B cell (primary cell): Measurements from ENCODE around the gene CACNG6. TPM values are rescaled to one million over a fixed set of nuclear protein-coding genes. Genes with fewer than 3 reads are reported as not detected.

ENCODE experiments used
- ATAC-seq: fragments of 200-7000 bp; cut with Tn5 transposase; one replicate; pipeline ENCODE4 v1.10.0; 2021; ENCODE audit warnings: low read depth, mild to moderate bottlenecking, moderate number of reproducible peaks, moderate library complexity
- CTCF ChIA-PET: fragments of 350-600 bp; sonication (Branson Sonifier 250); formaldehyde crosslinking; loops from one replicate; lab custom pipeline; 2021; ENCODE audit warnings: antibody characterized with exemption, inconsistent platforms; lab: Charles Lee
- POLR2A ChIA-PET: fragments of 350-600 bp; sonication (Branson Sonifier 250); formaldehyde crosslinking; loops from one replicate; lab custom pipeline; 2021; ENCODE audit warnings: antibody characterized with exemption; lab: Charles Lee
- DNase-seq: peaks from one replicate; pipeline ENCODE4 v3.0.0; 2013
- H2AFZ ChIP-seq: 2 replicates; pipeline ENCODE4 v1.6.1; 2012; ENCODE audit warnings: mild to moderate bottlenecking, low read depth, low read length; ENCODE audit not compliant: insufficient read depth, poor library complexity, severe bottlenecking
- H3K27ac ChIP-seq, 2 donors: 1 replicate in 1 of 2; 2 replicates in 1 of 2; pipeline ENCODE4 v1.5.1; 2012 to 2013; ENCODE audit warnings: low read length in 2 of 2, mild to moderate bottlenecking in 2 of 2, moderate library complexity in 1 of 2
- H3K27me3 ChIP-seq, 4 experiments: fragments of 200-600 bp in 1 of 4; sonication (generic) in 1 of 4; replicated peaks in 1 of 4; 1 replicate in 2 of 4; 2 replicates in 2 of 4; pipeline versions ENCODE4 v1.6.1 to v1.7.0; 2013 to 2016; ENCODE audit warnings: low read length in 3 of 4, mild to moderate bottlenecking in 2 of 4, mixed read lengths in 1 of 4, moderate library complexity in 1 of 4; ENCODE audit not compliant: insufficient read depth in 4 of 4, control insufficient read depth in 3 of 4; ENCODE audit errors: control extremely low read depth in 1 of 4
- H3K36me3 ChIP-seq, 2 experiments: replicated peaks in 1 of 2; 1 replicate in 1 of 2; 2 replicates in 1 of 2; pipeline versions ENCODE4 v1.6.1 to v1.7.1; 2013; ENCODE audit warnings: low read length in 1 of 2; ENCODE audit not compliant: insufficient read depth in 2 of 2, control insufficient read depth in 1 of 2; ENCODE audit errors: control extremely low read depth in 1 of 2, extremely low read depth in 1 of 2
- H3K4me1 ChIP-seq, 2 donors: fragments of 200-600 bp in 1 of 2; sonication (generic) in 1 of 2; 1 replicate in 1 of 2; 2 replicates in 1 of 2; pipeline versions ENCODE4 v1.5.1 to v1.6.1; 2013 to 2017; ENCODE audit warnings: low read length in 2 of 2; ENCODE audit not compliant: control insufficient read depth in 2 of 2, insufficient read depth in 2 of 2
- H3K4me2 ChIP-seq: replicated peaks from 2 replicates; pipeline ENCODE3; 2012; ENCODE audit warnings: mild to moderate bottlenecking, low read depth, low read length; ENCODE audit not compliant: poor library complexity, severe bottlenecking
- H3K4me3 ChIP-seq, 5 experiments: fragments of 200-600 bp in 1 of 5; sonication (generic) in 1 of 5; 1 replicate in 3 of 5; 2 replicates in 2 of 5; pipeline versions ENCODE4 v1.5.1 to v1.7.0; 2011 to 2016; ENCODE audit warnings: low read length in 4 of 5, mild to moderate bottlenecking in 4 of 5, low read depth in 2 of 5, control low read depth in 1 of 5, moderate library complexity in 1 of 5; ENCODE audit not compliant: insufficient read depth in 1 of 5; ENCODE audit errors: control extremely low read depth in 1 of 5, extremely low read depth in 1 of 5
- H3K79me2 ChIP-seq: fragments of 200-600 bp; sonication (generic); one replicate; pipeline ENCODE4 v1.6.0; 2016; ENCODE audit warnings: low read length; ENCODE audit not compliant: control insufficient read depth, insufficient read depth
- H3K9ac ChIP-seq: fragments of 200-600 bp; sonication (generic); 2 replicates; pipeline ENCODE4 v1.6.1; 2017; ENCODE audit warnings: mild to moderate bottlenecking, low read length, moderate library complexity
- H3K9me3 ChIP-seq, 3 donors: one replicate each; pipeline versions ENCODE4 v1.6.1 to v1.7.1; 2013; ENCODE audit warnings: low read length in 2 of 3; ENCODE audit not compliant: control insufficient read depth in 2 of 3, insufficient read depth in 1 of 3; ENCODE audit errors: control extremely low read depth in 1 of 3
- H4K20me1 ChIP-seq: 2 replicates; pipeline ENCODE4 v1.6.0; 2012; ENCODE audit warnings: mild to moderate bottlenecking, low read length; ENCODE audit not compliant: insufficient read depth, control insufficient read depth, poor library complexity, severe bottlenecking
- H3K27ac Mint-ChIP-seq: one replicate; pipeline ENCODE4 v1.8.0; 2021; ENCODE audit warnings: mixed read lengths
- H3K27me3 Mint-ChIP-seq: one replicate; pipeline ENCODE4 v1.8.0; 2021; ENCODE audit warnings: mixed read lengths
- H3K4me1 Mint-ChIP-seq: one replicate; pipeline ENCODE4 v1.8.0; 2021; ENCODE audit warnings: mixed read lengths
- H3K4me3 Mint-ChIP-seq: one replicate; pipeline ENCODE4 v1.8.0; 2021; ENCODE audit warnings: mixed read lengths
- H3K9me3 Mint-ChIP-seq: one replicate; pipeline ENCODE4 v1.8.0; 2022; ENCODE audit warnings: mixed read lengths; ENCODE audit not compliant: insufficient read depth
- CTCF ChIP-seq: fragments of 200-600 bp; IDR thresholded peaks from one replicate; pipeline ENCODE4 v1.8.0; 2022; ENCODE audit warnings: antibody characterized with exemption, mild to moderate bottlenecking
- EZH2 ChIP-seq: IDR thresholded peaks from 2 replicates; pipeline ENCODE4 v1.6.1; 2012; ENCODE audit warnings: borderline replicate concordance, low read depth, mild to moderate bottlenecking, moderate library complexity, low read length; ENCODE audit not compliant: insufficient read depth, poor library complexity, severe bottlenecking
- WGBS: methylation state at CpG from one replicate; pipeline ENCODE4 v1.1.5; 2013; ENCODE audit warnings: missing lambda C conversion rate; ENCODE audit not compliant: insufficient coverage; 5-methylcytosine and 5-hydroxymethylcytosine counted together
- intact Hi-C: fragments of 100-400 bp; cut with micrococcal nuclease; formaldehyde crosslinking; loops from one replicate; pipeline ENCODE4 v1.10.0; 2022
- polyA plus RNA-seq: library from polyadenylated mRNA; depleted of rRNA; stranded (reverse); fragments of >200 nt; gene quantifications from 2 replicates; pipeline ENCODE4 v1.2.3, GENCODE V29; 2012
- total RNA-seq, 2 donors: library from RNA; stranded (reverse); fragments of 120-200 nt in 1 of 2; gene quantifications; 1 replicate in 1 of 2; 2 replicates in 1 of 2; pipeline versions ENCODE4 v1.2.3 to v1.2.4, GENCODE V29; 2013 to 2022

The CACNG6 gene
- total and polyA plus RNA-seq, 2 donors (not counting 1 experiment from before 2014, with no cell fraction given): not detected

GRCh38 chr19:54040003-54040402, 48.6 kb downstream of the CACNG6 start:
- WGBS: 40% methylated on average over 1 of the region's 4 CpGs
- no peak overlapping the region for H3K27ac Mint-ChIP-seq
- Histone ChIP-seq H3K4me3 (no peak overlapping the region), H3K36me3 (no peaks in the 10 kb centered on the region), H3K27me3 (no peaks in the 10 kb centered on the region), H3K9ac (no peak overlapping the region), H3K4me2 (no peak overlapping the region), H3K4me1 (no peaks in the 10 kb centered on the region), H3K79me2 (no peaks in the 10 kb centered on the region), H4K20me1 (no peaks in the 10 kb centered on the region), H3K27ac (no peak overlapping the region), H3K9me3 (peaks cover 0 to 16% (median 0%) of the 10 kb centered on the region in 3 donors), H2AFZ (no peak overlapping the region)
- POLR2A ChIA-PET: interaction anchor here (0.6 kb wide), 1 partner anchor 19 kb away, joined by 4 read pairs; no protein-coding TSS in a partner anchor
- no peaks in the 10 kb centered on the region for H3K9me3 Mint-ChIP-seq
- CTCF ChIA-PET: interaction anchor here (0.7 kb wide), 2 partner anchors 13 to 25 kb away, joined by 3 to 4 read pairs; no protein-coding TSS in a partner anchor
- H3K4me1 Mint-ChIP-seq: no peaks in the 10 kb centered on the region
- no peak overlapping the region for H3K4me3 Mint-ChIP-seq
- H3K27me3 Mint-ChIP-seq: peaks cover 9% of the 10 kb centered on the region
- TF ChIP-seq EZH2: no peak
- TF ChIP-seq CTCF: no peak
- ATAC-seq (no peak), DNase-seq (no peak)
- intact Hi-C loops: no loop called here

GRCh38 chr19:54041969-54042606, 50.7 kb downstream of the CACNG6 start:
- H3K27me3 Mint-ChIP-seq: peaks cover 21% of the 10 kb centered on the region
- ATAC-seq (no peak), DNase-seq (no peak)
- Histone ChIP-seq H3K4me1 (no peaks in the 10 kb centered on the region), H3K27ac (no peak overlapping the region), H3K79me2 (no peaks in the 10 kb centered on the region), H4K20me1 (no peaks in the 10 kb centered on the region), H3K9me3 (peaks cover 0 to 16% (median 0%) of the 10 kb centered on the region in 3 donors), H3K4me2 (no peak overlapping the region), H3K36me3 (no peaks in the 10 kb centered on the region), H3K27me3 (no peaks in the 10 kb centered on the region), H3K4me3 (no peak overlapping the region), H3K9ac (no peak overlapping the region), H2AFZ (no peak overlapping the region)
- ChIA-PET POLR2A (no interaction called here), CTCF (interaction anchor here (1.4 kb wide), 1 partner anchor 18 kb away, joined by 3 read pairs; no protein-coding TSS in a partner anchor)
- intact Hi-C loops: no loop called here
- H3K9me3 Mint-ChIP-seq: no peaks in the 10 kb centered on the region
- 70% methylated on average over 5 of the region's 9 CpGs for WGBS
- no peak for TF ChIP-seq EZH2
- TF ChIP-seq CTCF: no peak
- H3K4me1 Mint-ChIP-seq: no peaks in the 10 kb centered on the region
- no peak overlapping the region for H3K4me3 Mint-ChIP-seq
- H3K27ac Mint-ChIP-seq: no peak overlapping the region
